ENCODE measurements around the gene RHBG.
A peak's percentile ranks its signal among the peaks of the same experiment; 100 is the strongest.
"Not testable (repeated sequence)": the region's sequence is repeated elsewhere in the genome, so short reads cannot be mapped to it uniquely, and the experiment has no call there.

The RHBG gene

GRCh38 chr1:156360534-156360933 lies 8.5 kb upstream of the RHBG start:
- DNase-seq (ENCODE audit: low read depth) = no peak

- DNase-seq (ENCODE audit: low read depth) = no peak
These were observed 3.3 kb upstream of the RHBG start for GRCh38 chr1:156365754-156366153.

DNA sequence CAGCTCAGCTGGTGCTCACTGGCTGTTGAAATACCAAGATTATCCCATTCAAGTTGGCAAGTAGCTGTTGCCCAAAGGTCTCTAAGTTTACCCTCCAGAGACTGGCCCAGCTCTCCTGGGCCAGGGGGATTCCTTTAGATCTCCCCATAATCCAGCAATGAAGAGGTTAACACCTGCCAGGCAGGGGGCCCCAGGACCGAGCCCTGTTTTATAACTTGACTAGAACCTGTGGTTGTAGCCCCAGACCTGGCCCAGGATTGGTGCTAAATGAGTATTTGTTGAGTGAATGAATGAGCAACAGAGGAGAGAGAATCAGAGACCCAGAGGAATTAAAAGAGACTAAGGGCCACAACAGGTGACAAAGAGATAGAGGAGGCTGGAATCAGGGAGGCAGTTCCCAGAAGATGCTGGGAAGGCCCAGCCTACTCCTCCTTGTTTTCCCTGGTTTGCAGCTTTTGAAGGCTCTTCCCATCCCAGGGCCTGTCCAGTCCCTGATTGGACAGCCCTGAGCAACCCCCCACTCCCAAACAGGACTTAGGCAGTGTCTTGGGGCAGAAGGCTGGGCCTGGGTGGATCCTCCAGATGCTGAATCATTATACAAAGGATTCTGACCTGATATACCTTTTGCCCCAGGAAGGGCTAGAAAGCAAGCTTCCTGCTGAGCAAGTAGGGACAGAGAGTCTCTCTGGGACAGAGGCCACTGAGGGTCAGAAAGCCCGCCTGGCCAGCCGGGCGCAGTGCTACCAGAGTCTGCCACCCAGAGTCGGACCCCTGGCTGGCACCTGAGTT lies 2.4 kb upstream of the RHBG start:
- DNase-seq (ENCODE audit: low read depth) = no peak

DNA sequence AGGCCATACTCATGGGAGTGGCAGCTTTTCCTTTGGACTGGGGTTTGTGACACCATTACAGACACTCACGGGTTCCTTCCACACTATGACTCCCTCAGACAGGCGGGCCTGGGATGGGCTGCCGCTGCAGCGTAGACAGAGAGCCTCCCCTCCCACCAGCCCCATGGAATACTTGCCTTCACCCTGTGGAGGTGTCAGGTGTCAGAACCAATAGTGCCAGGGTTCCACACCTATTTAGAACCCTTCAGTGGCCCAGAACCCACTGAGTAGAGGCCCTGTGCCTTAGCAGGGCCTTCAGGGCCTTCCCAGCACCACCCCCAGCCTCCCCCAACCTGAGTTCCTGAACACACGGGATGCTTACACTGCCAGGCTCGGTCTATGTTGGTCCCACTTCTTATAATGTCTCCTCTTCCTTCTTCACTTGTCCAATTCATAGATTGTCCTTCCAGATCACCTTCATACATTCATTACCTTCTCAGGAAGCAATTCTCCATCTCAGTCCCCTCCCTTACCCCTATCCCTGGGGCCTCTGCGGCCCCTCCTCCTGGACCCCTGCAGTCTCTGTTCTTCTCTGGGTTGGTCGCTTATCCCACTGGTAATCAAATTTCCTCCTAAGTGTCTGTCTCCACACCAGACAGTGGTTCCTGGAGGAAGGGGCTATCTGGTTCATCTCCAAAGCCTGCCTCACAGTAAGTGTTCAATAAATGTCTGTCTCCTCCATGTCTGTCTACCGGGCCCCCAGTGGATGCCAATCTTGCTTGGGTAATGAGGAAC lies 1.4 kb upstream of the RHBG start:
- DNase-seq (ENCODE audit: low read depth) = no peak

DNA sequence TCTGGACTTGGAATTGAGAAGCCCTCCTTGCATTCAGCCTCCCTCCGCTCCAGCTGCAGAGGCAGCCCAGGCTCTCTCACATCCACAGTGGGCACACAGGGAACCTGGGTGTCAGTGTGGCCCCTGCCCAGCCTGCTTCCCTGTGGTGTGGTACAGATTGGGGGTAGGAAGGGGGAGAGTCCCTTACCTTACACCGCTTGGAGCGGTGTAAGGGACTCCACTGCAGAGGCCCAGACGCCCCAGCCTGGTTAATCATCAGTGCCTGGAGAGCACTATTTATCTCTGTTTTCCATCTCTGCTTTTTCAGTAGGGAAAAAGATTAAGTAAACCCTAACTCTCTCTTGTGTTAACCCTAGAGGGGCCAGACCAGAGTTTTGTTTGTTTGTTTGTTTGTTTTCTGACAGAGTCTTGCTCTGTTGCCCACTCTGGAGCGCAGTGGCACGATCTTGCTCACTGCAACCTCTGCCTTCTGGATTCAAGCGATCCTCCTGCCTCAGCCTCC lies 803 bp upstream of the RHBG start:
- DNase-seq (ENCODE audit: low read depth) = no peak

- DNase-seq (ENCODE audit: low read depth) = not testable (repeated sequence)
These were observed 775 bp downstream of the RHBG start for GRCh38 chr1:156369685-156370286.

DNA sequence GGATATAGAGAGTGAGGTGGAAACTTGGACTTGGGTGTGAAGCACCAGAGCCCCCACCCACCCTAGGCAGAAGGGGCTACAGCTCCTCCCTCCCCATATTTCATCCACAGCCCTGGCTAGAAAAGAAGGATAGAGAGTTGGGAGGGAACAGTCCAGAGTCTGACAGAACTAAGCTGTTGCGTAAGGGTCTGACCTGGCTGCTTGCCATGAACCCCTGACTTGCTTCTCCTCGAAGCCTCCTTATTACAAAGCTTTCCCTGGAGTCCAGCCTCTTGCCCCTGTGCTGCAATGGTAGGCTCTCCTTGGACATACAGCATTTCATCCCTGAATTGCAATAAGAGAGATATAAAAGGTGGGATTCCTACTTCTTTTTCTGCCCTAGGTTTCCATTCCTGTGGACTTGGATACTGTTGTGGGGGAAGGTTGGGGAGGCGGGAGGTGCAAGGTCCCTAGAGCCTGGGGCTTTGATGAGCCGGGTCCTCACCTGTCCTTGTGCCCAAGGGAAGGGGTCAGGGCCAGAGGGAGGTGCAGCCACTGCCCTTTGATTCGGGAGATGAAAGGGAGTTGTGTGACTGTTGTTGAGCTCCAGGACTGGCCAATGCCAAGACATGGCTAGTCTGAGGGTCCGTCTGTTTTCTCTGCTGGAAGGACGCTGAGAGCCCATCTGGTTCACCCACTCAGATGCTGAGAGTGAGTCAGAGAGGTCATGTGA lies 2.7 kb downstream of the RHBG start:
- no peak for DNase-seq (ENCODE audit: low read depth)

DNA sequence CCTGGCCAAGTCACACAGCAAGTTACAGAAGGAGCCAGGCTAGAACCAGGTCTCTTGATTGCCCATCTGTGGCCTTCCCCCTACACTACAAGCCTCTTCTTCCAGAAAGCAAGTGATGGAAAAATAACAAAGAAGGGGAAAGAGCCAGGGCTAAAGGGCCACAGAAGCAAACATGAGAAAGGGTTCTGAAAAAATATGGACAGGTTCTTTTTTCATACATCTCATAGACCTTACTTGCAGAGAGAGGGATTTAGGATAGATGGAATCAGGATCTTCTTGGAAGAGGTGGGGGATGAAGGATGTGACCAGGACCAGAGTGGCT lies 3.2 kb downstream of the RHBG start:
- no peak for DNase-seq (ENCODE audit: low read depth)

- DNase-seq (ENCODE audit: low read depth) = no peak
These were observed 3.9 kb downstream of the RHBG start for GRCh38 chr1:156372876-156373275.

GRCh38 chr1:156373546-156373945 lies 4.5 kb downstream of the RHBG start:
- DNase-seq (ENCODE audit: low read depth) = no peak

DNA sequence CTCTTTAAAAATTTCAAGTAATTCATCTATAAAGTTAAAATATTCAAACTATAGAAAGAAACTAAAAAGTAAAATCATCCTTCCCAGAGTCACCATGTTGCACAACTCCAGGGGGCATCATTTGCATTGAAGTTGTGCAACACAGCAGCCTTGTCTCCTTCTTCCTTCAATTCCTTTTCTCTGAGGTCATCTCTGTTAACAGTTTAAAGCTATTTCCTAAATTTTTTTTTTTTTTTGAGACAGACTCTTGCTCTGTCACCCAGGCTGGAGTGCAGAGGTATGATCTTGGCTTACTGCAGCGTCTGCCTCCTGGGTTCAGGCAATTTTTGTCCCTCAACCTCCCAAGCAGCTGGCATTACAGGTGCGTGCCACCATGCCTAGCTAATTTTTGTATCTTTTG lies 7.1 kb downstream of the RHBG start:
- DNase-seq (ENCODE audit: low read depth) = no peak

- no peak for DNase-seq (ENCODE audit: low read depth)
These were observed 8.2 kb downstream of the RHBG start for GRCh38 chr1:156376958-156377919.

DNA sequence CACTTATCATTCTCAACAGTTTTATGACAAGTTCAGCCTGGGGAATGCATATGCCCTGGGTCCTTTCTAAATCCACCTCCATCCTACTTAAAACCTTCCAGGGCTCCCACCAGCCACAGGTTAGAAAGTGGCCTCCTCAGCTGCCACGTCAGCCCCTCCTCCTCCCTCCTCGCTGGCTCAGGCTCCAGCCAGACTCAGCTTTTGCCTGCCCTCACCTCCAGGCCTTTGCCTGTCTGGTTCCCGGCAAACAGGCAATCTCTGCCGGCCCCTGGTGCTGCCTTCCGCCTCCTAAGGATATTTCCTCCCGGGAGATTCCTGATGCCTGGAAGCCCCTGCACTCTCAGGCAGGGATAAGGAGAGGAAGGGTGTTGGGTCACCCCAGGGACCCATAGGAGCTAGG lies 9.5 kb downstream of the RHBG start:
- no peak for DNase-seq (ENCODE audit: low read depth)

- no peak for DNase-seq (ENCODE audit: low read depth)
These were observed 10.6 kb downstream of the RHBG start for GRCh38 chr1:156379420-156380165.

DNA sequence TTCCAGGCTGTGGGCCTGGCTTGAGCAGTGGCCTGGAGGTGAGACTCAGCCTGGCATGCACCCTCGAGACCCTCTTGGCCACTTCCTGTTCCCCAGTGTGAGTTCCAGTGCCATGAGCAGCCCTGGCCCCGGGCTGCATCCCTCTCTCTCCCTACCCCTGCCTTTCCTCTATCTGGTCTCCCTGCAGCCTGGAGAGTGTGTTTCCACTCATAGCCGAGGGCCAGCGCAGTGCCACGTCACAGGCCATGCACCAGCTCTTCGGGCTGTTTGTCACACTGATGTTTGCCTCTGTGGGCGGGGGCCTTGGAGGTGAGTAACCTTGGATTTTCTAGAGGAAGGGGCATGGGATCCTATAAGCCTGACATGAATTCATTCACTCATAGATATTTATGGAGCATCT lies 13.6 kb downstream of the RHBG start:
- no peak for DNase-seq (ENCODE audit: low read depth)

GRCh38 chr1:156383023-156383422 lies 14.0 kb downstream of the RHBG start:
- peak; percentile 24 for DNase-seq (ENCODE audit: low read depth)

DNA sequence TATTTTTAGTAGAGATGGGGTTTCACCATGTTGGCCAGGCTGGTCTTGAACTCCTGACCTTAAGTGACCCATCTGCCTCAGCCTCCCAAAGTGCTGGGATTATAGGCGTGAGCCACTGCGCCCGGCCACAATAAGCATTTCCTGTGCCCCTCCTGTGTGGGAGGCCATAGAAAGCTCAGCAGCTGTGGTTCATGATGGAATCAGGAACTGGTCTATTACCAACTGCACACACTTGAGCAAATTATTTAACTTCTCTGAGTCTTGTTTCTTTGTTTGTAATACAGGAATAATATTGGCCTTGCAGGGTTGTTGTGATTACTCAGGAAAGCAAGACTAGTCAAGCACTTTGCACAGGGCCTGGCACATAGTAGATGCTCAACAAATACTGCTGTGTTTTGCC lies 15.0 kb downstream of the RHBG start:
- DNase-seq (ENCODE audit: low read depth) = no peak

DNA sequence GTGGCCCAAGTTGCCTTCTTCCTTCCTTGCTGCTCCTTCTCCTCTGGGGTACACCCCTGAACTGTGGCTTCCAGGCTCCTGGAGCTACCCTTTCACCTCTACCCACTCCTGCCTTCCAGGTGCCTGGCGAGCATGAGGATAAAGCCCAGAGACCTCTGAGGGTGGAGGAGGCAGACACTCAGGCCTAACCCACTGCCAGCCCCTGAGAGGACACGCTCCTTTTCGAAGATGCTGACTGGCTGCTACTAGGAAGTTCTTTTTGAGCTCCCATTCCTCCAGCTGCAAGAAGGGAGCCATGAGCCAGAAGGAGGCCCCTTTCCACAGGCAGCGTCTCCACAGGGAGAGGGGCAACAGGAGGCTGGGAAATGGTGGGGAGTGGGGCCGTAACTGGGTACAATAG lies 15.6 kb downstream of the RHBG start:
- no peak for DNase-seq (ENCODE audit: low read depth)

GRCh38 chr1:156385534-156386031 lies 16.6 kb downstream of the RHBG start:
- DNase-seq (ENCODE audit: low read depth) = peak; percentile 48

DNA sequence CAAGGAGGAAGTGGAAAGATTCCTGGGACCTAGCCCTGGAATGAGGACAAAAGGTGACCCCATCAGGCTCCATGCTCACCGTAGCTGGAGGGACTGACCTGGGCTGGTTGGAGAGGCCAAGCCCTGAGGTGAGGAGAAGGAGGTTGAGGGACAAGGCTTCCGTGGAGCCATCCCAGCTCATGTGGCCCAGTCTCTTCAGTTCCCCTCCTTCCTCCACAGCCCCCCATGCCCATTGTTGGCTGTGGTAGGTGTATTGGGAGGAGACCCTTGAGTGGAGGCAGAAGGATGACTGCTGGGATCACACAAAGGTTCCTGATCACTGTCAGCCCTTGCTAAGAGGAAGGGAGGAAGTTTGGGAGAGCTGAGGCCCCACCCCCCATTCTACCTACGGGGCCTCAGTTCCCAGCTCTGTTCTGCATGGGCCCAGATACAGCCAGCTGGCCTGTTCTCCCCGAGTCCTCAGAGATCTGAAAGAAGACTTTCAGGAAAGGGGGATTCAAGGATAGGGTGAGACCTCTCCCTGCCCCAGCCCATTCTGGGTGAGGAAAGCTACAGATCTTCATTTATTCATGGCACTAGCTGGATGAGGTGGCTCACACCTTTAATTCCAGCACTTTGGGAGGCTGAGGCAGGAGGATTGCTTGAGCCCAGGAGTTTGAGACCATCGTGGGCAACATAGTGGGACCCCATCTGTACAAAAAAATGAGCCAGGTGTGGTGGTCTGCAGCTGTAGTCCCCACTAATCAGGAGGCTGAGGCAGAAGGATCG lies 17.3 kb downstream of the RHBG start:
- DNase-seq (ENCODE audit: low read depth) = no peak

Data from activated T-helper 1 cell treated with Interleukin-2 at 50 U/mL for 16 hours (primary cell).